Neural cell (in vitro differentiated cells): Measurements from ENCODE around the gene C1orf74.

ENCODE experiments used
- CTCF ChIP-seq: fragments of 450-650 bp; IDR thresholded peaks from 2 replicates; pipeline ENCODE4 v1.5.1; 2014; ENCODE audit warnings: antibody characterized with exemption, mild to moderate bottlenecking, moderate library complexity; ENCODE audit not compliant: poor library complexity, severe bottlenecking
- EP300 ChIP-seq: fragments of 450-650 bp; conservative IDR thresholded peaks from 2 replicates; pipeline ENCODE4 v1.6.1; 2014; ENCODE audit warnings: antibody characterized with exemption, mild to moderate bottlenecking, moderate library complexity; ENCODE audit not compliant: poor library complexity, severe bottlenecking
- POLR2AphosphoS5 ChIP-seq: IDR thresholded peaks from 2 replicates; pipeline ENCODE4 v1.6.1; 2012
- REST ChIP-seq: IDR thresholded peaks from 2 replicates; pipeline ENCODE4 v1.6.1; 2012; ENCODE audit warnings: borderline replicate concordance
- SMC3 ChIP-seq: fragments of 450-650 bp; conservative IDR thresholded peaks from 2 replicates; pipeline ENCODE4 v1.6.1; 2014; ENCODE audit warnings: antibody characterized with exemption, mild to moderate bottlenecking, moderate library complexity; ENCODE audit not compliant: poor library complexity
- TAF1 ChIP-seq: IDR thresholded peaks from 2 replicates; pipeline ENCODE4 v1.6.1; 2012; ENCODE audit warnings: low read depth

GRCh38 chr1:209830722-209831121 lies 46.4 kb upstream of the C1orf74 start:
- no peak for TF ChIP-seq CTCF
- TF ChIP-seq POLR2AphosphoS5: no peak
- TF ChIP-seq REST: no peak
- TF ChIP-seq EP300: no peak
- TF ChIP-seq SMC3: no peak
- no peak for TF ChIP-seq TAF1
